ENCODE data around the gene DIPK1B. TPM values are rescaled to one million over a fixed set of nuclear protein-coding genes. Genes with fewer than 3 reads are reported as not detected.

Gene DIPK1B
- polyA plus RNA-seq, 1 of the 3 experiments (the other 2 are of a cell fraction), result 24.5 TPM

DNA sequence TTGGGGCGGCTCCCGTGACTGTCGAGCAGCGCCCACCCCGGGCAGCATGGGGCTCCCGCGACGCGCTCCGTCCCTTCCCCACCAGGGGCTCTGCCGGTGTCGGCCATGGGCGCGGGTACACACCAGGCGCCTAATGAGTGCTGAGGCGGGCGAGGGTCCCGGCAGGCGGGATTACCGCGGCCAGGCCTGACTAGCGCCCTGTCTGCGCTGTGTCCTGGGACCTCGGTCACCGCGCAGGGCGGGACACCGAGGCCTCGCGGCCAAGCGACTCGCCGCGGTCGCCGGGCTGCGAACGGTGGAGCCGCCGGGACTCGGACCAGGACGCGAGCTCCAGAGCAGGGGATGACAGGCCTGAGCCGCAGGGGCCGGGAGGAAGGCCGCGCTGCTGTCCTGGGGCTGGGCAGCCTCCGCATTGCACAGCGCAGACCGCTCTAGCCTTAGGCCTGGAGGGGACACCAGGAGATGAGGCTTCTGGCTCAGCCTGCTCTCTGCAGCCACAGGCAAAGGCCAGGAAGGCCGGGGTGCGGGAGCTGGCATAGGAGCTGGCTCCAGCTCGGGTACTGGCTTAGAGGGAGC, 16.3 kb downstream of the DIPK1B start (continued):
- no peak for TF ChIP-seq SIN3A (IDR thresholded peaks at IDR 0.05; ENCODE audit: borderline replicate concordance, low read depth, low read length)
- TF ChIP-seq FOXM1 (IDR thresholded peaks at IDR 0.05; ENCODE audit: low read depth), result no peak
- TF ChIP-seq, protein P1, sequence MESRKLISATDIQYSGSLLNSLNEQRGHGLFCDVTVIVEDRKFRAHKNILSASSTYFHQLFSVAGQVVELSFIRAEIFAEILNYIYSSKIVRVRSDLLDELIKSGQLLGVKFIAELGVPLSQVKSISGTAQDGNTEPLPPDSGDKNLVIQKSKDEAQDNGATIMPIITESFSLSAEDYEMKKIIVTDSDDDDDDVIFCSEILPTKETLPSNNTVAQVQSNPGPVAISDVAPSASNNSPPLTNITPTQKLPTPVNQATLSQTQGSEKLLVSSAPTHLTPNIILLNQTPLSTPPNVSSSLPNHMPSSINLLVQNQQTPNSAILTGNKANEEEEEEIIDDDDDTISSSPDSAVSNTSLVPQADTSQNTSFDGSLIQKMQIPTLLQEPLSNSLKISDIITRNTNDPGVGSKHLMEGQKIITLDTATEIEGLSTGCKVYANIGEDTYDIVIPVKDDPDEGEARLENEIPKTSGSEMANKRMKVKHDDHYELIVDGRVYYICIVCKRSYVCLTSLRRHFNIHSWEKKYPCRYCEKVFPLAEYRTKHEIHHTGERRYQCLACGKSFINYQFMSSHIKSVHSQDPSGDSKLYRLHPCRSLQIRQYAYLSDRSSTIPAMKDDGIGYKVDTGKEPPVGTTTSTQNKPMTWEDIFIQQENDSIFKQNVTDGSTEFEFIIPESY (IDR thresholded peaks at IDR 0.05; ENCODE audit: borderline replicate concordance, low read depth), result no peak
- TF ChIP-seq TEAD4 (IDR thresholded peaks at IDR 0.05; ENCODE audit: borderline replicate concordance, insufficient read depth), result no peak

DNA sequence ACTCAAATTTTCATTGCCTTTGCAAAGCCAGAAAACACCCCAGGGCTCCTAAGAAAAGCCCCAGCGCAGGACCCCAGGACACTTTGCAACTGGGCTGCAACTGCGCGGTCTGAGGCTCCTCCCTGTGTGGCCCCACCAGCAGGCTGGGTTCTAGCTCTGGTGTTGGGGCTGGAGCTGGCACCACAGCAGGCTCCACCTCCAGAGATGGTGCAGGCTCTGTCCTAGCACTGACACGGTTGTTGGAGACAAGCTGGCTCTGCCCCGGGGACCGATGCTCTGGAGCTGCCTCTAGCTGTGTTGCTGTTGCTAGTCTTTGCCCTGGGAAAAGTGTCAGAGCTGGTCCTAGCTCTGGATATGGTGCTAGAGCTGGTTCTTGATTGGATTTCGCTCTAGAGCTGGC, 16.8 kb downstream of the DIPK1B start:
- peak overlapping the region; percentile 83 to 85 for H3K4me3 ChIP-seq (ENCODE audit: low read depth in 2 of 2, low read length in 1 of 2)
- H3K36me3 ChIP-seq (replicated peaks in 1 of 2; ENCODE audit: control insufficient read depth in 1 of 2, insufficient read depth in 2 of 2, low read length in 1 of 2), result peaks cover 16 to 23% of the 10 kb centered on the region in 2 experiments
- TF ChIP-seq JUND (IDR thresholded peaks at IDR 0.05) (no peak), MXI1 (IDR thresholded peaks at IDR 0.05; ENCODE audit: low read depth, low read length) (no peak), POLR2AphosphoS5 (IDR thresholded peaks at IDR 0.05; ENCODE audit: low read depth, low read length) (no peak), FOXJ3 (CRISPR knock-in tag; IDR thresholded peaks at IDR 0.05) (no peak), MEF2A (IDR thresholded peaks at IDR 0.05; ENCODE audit: borderline replicate concordance, low read depth) (no peak), GABPA (IDR thresholded peaks at IDR 0.05; ENCODE audit: low read depth) (no peak), ELF1 (IDR thresholded peaks at IDR 0.05) (no peak), RXRA (IDR thresholded peaks at IDR 0.05; ENCODE audit: borderline replicate concordance, low read depth) (no peak), EZH2phosphoT487 (IDR thresholded peaks at IDR 0.05; ENCODE audit: borderline replicate concordance, low read depth) (no peak), EP300 (IDR thresholded peaks at IDR 0.05; ENCODE audit: borderline replicate concordance in 1 of 2, low read depth in 1 of 2, low read length in 1 of 2) (no peak), RCOR1 (IDR thresholded peaks at IDR 0.05; ENCODE audit: low read length) (no peak)
- TF ChIP-seq, protein P2, sequence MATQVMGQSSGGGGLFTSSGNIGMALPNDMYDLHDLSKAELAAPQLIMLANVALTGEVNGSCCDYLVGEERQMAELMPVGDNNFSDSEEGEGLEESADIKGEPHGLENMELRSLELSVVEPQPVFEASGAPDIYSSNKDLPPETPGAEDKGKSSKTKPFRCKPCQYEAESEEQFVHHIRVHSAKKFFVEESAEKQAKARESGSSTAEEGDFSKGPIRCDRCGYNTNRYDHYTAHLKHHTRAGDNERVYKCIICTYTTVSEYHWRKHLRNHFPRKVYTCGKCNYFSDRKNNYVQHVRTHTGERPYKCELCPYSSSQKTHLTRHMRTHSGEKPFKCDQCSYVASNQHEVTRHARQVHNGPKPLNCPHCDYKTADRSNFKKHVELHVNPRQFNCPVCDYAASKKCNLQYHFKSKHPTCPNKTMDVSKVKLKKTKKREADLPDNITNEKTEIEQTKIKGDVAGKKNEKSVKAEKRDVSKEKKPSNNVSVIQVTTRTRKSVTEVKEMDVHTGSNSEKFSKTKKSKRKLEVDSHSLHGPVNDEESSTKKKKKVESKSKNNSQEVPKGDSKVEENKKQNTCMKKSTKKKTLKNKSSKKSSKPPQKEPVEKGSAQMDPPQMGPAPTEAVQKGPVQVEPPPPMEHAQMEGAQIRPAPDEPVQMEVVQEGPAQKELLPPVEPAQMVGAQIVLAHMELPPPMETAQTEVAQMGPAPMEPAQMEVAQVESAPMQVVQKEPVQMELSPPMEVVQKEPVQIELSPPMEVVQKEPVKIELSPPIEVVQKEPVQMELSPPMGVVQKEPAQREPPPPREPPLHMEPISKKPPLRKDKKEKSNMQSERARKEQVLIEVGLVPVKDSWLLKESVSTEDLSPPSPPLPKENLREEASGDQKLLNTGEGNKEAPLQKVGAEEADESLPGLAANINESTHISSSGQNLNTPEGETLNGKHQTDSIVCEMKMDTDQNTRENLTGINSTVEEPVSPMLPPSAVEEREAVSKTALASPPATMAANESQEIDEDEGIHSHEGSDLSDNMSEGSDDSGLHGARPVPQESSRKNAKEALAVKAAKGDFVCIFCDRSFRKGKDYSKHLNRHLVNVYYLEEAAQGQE (IDR thresholded peaks at IDR 0.05; ENCODE audit: low read depth, low read length), result no peak
- TF ChIP-seq, protein P3, sequence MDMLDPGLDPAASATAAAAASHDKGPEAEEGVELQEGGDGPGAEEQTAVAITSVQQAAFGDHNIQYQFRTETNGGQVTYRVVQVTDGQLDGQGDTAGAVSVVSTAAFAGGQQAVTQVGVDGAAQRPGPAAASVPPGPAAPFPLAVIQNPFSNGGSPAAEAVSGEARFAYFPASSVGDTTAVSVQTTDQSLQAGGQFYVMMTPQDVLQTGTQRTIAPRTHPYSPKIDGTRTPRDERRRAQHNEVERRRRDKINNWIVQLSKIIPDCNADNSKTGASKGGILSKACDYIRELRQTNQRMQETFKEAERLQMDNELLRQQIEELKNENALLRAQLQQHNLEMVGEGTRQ (IDR thresholded peaks at IDR 0.05; ENCODE audit: borderline replicate concordance, low read depth, low read length), result no peak
- no peak overlapping the region for H3K27ac ChIP-seq (ENCODE audit: low read depth in 2 of 2, low read length in 1 of 2)
- H3K4me1 ChIP-seq (ENCODE audit: control insufficient read depth in 1 of 2, insufficient read depth in 2 of 2, low read depth in 1 of 2, low read length in 1 of 2), result peaks cover 12 to 30% of the 10 kb centered on the region in 2 experiments; a peak in 2 of 4 replicates
- H3K9me2 ChIP-seq, result no peaks in the 10 kb centered on the region
- H2AFZ ChIP-seq (ENCODE audit: low read depth), result no peak overlapping the region; the same call in 1 of the 2 replicates
- DNase-seq, result no peak
- ChIA-PET POLR2A (interaction anchor here (1.2 to 5.2 kb wide), 3 partner anchors 15 to 80 kb away, joined by 3 to 51 read pairs (median 4); no protein-coding TSS in a partner anchor), CTCF (interaction anchor here (0.5 to 6.8 kb wide), 15 partner anchors 14 to 317 kb away, joined by 3 to 99 read pairs (median 6); partner anchors contain the start of genes DIPK1B, LCN10, LCN8 and NPDC1)
- H3K79me2 ChIP-seq (ENCODE audit: insufficient read depth), result peaks cover 62% of the 10 kb centered on the region
- no peaks in the 10 kb centered on the region for H3K27me3 ChIP-seq (ENCODE audit: insufficient read depth)
- H4K20me1 ChIP-seq (ENCODE audit: insufficient read depth), result peaks cover 36% of the 10 kb centered on the region
- H3K9ac ChIP-seq, result peak overlapping the region; percentile 95; the same call in 1 of the 2 replicates
- 100% methylated on average over 2 of the region's 7 CpGs for WGBS (ENCODE audit: low lambda C conversion rate)
- H3F3A ChIP-seq (replicated peaks; ENCODE audit: insufficient read depth), result peaks cover 18% of the 10 kb centered on the region
- peak overlapping the region; percentile 84 for H3K4me2 ChIP-seq
- no peaks in the 10 kb centered on the region for H3K9me3 ChIP-seq

Measured in SK-N-SH (cell line).